ENCODE results near the gene C1QL4.

C1QL4 gene

DNA sequence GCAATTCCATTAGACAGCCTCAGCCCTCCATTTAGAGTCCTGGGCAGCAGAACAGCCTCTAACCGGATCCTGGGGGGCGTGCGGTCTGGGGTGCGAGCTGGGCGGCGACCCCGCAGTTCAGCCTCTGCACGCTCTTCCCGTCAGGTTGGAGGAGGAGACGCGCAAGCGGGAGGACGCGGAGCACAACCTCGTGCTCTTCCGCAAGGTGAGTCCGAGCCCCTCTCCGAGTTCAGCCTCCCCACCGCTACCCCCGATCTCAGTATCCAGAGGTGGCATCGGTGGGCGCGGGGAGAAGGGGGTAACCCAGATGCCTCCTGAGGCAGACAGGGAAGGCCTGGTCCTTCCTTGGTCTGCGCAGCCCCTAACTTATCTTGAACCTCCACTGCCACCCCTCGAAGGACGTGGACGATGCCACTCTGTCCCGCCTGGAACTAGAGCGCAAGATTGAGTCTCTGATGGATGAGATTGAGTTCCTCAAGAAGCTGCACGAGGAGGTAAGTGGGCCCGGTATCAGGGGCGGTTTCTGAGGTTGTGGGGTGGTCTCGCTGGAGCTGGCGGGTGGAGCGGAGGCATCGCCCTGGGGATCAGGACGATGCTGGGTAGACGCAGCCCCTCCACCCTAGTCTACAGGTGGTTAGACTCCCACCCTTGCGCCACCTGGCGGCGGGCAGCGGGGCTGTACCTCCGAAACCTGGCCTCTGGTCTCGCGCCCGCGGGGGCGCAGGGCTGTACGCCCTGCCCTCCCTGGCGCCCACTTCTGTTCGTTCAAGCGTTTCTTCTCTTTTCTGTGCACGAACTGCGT lies 40.8 kb downstream of the C1QL4 start:
- H3K27me3 ChIP-seq (ENCODE audit: control insufficient read depth, insufficient read depth, low read length): peaks cover 79% of the 10 kb centered on the region
- peaks cover 41% of the 10 kb centered on the region for H3K4me1 ChIP-seq (ENCODE audit: control insufficient read depth, insufficient read depth, low read length)
- H3K36me3 ChIP-seq (ENCODE audit: control insufficient read depth, insufficient read depth, low read length): no peaks in the 10 kb centered on the region
- no peak overlapping the region for H3K9ac ChIP-seq (ENCODE audit: low read length)
- H3K27ac ChIP-seq (ENCODE audit: low read depth, low read length): no peak overlapping the region
- H3K9me3 ChIP-seq (ENCODE audit: control insufficient read depth, insufficient read depth, low read depth, low read length): no peaks in the 10 kb centered on the region
- H3K4me3 ChIP-seq (ENCODE audit: low read depth, low read length): peak overlapping the region; percentile 62

DNA sequence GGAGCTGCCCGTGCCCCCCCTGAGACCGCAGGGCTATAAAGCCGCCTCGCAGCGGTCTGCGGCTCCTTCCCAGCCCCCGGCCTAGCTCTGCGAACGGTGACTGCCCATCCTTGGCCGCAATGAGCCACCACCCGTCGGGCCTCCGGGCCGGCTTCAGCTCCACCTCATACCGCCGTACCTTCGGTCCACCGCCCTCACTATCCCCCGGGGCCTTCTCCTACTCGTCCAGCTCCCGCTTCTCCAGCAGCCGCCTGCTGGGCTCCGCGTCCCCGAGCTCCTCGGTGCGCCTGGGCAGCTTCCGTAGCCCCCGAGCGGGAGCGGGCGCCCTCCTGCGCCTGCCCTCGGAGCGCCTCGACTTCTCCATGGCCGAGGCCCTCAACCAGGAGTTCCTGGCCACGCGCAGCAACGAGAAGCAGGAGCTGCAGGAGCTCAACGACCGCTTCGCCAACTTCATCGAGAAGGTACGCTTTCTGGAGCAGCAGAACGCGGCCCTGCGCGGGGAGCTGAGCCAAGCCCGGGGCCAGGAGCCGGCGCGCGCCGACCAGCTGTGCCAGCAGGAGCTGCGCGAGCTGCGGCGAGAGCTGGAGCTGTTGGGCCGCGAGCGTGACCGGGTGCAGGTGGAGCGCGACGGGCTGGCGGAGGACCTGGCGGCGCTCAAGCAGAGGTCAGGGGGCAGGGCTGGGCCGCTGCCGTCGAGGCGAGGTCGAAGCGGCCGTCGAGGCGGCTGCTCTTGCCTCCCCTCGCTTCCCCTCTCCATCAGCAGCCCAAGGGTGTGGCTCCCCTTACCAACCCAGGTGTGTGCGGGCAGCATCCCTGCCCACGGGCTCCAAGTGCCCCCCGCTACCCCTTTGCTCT lies 41.7 kb downstream of the C1QL4 start, which contains the start of gene PRPH:
Gene PRPH, plus strand, starts transcription at position 66 of the 855 bp plus-strand sequence. Its CDS starts 54 bp downstream, at position 120.
- Histone ChIP-seq H3K4me1 (ENCODE audit: control insufficient read depth, insufficient read depth, low read length) (peaks cover 41% of the 10 kb centered on the region), H3K4me3 (ENCODE audit: low read depth, low read length) (peak within 1 kb of the TSS; percentile 62), H3K36me3 (ENCODE audit: control insufficient read depth, insufficient read depth, low read length) (no peaks in the 10 kb centered on the region), H3K9ac (ENCODE audit: low read length) (no peak within 1 kb of the TSS), H3K27me3 (ENCODE audit: control insufficient read depth, insufficient read depth, low read length) (peaks cover 77% of the 10 kb centered on the region), H3K27ac (ENCODE audit: low read depth, low read length) (no peak within 1 kb of the TSS), H3K9me3 (ENCODE audit: control insufficient read depth, insufficient read depth, low read depth, low read length) (no peaks in the 10 kb centered on the region)

DNA sequence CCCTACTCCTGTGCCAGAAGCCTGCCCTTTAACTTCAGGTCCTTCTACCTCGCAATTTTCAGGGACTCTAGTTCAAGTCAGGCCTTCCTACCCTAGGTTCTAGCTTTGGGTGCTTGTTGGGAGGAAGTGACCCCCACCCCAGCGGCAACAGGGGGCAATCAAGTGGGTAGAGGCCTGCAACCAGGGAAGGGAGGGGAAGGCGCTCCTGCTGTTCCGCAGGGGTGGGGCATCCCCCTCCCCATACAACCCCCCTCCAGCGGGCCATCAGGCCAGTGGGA lies 42.2 kb downstream of the C1QL4 start:
- no peaks in the 10 kb centered on the region for H3K36me3 ChIP-seq (ENCODE audit: control insufficient read depth, insufficient read depth, low read length)
- peaks cover 77% of the 10 kb centered on the region for H3K27me3 ChIP-seq (ENCODE audit: control insufficient read depth, insufficient read depth, low read length)
- H3K9me3 ChIP-seq (ENCODE audit: control insufficient read depth, insufficient read depth, low read depth, low read length): no peaks in the 10 kb centered on the region
- peaks cover 41% of the 10 kb centered on the region for H3K4me1 ChIP-seq (ENCODE audit: control insufficient read depth, insufficient read depth, low read length)
- H3K4me3 ChIP-seq (ENCODE audit: low read depth, low read length): peak overlapping the region; percentile 62
- no peak overlapping the region for H3K27ac ChIP-seq (ENCODE audit: low read depth, low read length)
- no peak overlapping the region for H3K9ac ChIP-seq (ENCODE audit: low read length)

DNA sequence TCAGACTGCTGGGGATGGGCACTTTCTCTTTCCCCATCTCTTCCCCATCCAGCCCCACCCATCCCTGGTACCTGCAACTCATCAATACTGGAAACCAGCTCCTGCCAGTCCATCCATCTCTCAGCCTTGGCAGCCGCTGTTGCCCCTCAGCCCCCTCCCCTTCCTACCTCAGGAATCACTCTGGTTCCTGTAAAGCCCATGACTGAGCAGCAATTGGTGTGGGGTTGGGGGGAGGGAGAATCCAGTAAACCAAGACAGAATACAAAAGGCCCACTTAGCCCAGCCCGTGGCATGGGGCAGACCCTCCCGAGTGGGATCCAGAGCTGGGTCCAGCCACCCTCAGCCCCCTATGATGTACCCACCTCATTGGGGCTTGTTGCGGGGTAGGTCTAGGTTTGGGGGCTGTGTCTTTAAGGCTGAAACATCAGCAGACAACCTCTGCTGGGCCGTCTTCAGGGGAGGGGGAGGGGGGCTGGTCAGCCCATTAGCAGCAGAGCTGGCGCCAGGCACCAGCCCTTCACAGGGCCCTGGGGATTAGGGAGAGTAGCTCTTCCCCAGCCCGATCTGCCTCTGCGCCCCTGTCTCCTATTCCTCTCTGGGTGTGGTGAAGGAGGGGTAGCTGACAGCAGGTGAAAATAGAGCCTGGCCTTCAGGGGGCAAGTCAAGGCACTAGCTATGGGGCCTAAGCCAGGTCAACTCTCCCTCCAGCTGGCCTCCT lies 42.7 kb downstream of the C1QL4 start:
- Histone ChIP-seq H3K4me1 (ENCODE audit: control insufficient read depth, insufficient read depth, low read length) (peaks cover 41% of the 10 kb centered on the region), H3K4me3 (ENCODE audit: low read depth, low read length) (peak overlapping the region; percentile 62), H3K36me3 (ENCODE audit: control insufficient read depth, insufficient read depth, low read length) (no peaks in the 10 kb centered on the region), H3K27me3 (ENCODE audit: control insufficient read depth, insufficient read depth, low read length) (peaks cover 77% of the 10 kb centered on the region), H3K9me3 (ENCODE audit: control insufficient read depth, insufficient read depth, low read depth, low read length) (no peaks in the 10 kb centered on the region), H3K27ac (ENCODE audit: low read depth, low read length) (no peak overlapping the region), H3K9ac (ENCODE audit: low read length) (no peak overlapping the region)

DNA sequence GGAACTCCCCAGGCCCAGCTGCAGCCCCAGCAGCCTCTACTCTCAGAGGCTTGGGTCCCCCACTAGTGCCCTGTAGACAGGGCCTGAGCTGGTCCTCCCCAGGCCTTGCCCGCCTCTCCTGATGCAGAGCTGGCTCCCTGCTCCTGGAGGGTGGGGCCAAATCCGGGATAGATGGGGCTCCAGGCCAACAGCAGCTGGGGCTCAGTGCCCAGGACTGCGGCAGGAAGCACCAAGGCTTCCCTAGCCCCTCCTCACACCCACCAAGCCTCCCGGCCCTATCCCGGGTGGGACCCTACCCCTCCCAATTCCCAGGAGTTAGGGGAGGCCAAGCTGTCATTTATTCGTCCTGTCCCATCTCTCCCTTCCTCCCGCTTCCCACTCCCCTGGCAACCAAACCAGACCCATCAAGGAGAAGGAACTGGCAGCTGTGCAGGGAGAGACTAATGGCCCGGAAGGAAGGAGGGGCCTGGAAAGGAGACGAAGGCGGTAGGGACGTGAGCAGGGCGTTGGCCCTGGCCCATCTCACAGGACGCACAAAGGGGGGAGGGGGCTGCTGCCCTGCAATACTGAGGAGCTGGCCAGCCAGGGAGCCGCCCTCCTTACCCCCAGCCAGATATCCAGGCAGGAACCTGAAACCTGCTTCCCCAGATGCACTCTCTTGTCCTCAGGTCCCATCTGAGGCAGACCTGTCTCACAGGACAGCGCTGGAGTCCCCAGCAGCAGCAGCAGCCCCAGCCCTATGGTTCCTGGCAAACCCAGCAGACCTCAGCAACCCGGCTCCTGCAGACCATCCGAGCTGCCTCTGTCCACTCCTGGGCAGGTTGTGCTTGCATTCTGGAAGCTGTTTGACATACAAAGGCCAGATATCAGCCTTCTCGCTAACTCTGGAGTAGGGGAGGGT lies 43.7 kb downstream of the C1QL4 start:
- Histone ChIP-seq H3K36me3 (ENCODE audit: control insufficient read depth, insufficient read depth, low read length) (no peaks in the 10 kb centered on the region), H3K27ac (ENCODE audit: low read depth, low read length) (no peak overlapping the region), H3K4me1 (ENCODE audit: control insufficient read depth, insufficient read depth, low read length) (peaks cover 41% of the 10 kb centered on the region), H3K9me3 (ENCODE audit: control insufficient read depth, insufficient read depth, low read depth, low read length) (no peaks in the 10 kb centered on the region), H3K9ac (ENCODE audit: low read length) (no peak overlapping the region), H3K27me3 (ENCODE audit: control insufficient read depth, insufficient read depth, low read length) (peaks cover 75% of the 10 kb centered on the region), H3K4me3 (ENCODE audit: low read depth, low read length) (peak overlapping the region; percentile 44)

DNA sequence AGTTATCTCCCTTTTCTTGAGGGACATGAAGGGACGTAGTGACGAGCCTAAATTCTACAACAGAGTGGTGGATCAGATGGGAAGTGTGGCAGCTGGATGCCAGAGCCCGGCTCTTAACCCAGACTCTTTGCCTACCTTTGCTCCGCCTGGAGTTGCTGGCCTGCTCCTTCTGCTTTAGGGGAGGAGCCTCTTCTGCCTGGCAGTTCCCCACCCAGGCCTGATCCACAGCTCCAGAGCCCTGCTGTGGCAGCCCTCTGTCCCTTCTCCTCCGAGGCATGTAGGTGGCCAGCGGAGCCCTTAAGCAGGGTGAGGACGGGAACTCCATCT lies 44.3 kb downstream of the C1QL4 start:
- H3K27ac ChIP-seq (ENCODE audit: low read depth, low read length): no peak overlapping the region
- no peaks in the 10 kb centered on the region for H3K9me3 ChIP-seq (ENCODE audit: control insufficient read depth, insufficient read depth, low read depth, low read length)
- no peaks in the 10 kb centered on the region for H3K36me3 ChIP-seq (ENCODE audit: control insufficient read depth, insufficient read depth, low read length)
- peak overlapping the region; percentile 44; the same call in 1 of the 2 replicates for H3K4me3 ChIP-seq (ENCODE audit: low read depth, low read length)
- H3K9ac ChIP-seq (ENCODE audit: low read length): no peak overlapping the region
- peaks cover 41% of the 10 kb centered on the region for H3K4me1 ChIP-seq (ENCODE audit: control insufficient read depth, insufficient read depth, low read length)
- H3K27me3 ChIP-seq (ENCODE audit: control insufficient read depth, insufficient read depth, low read length): peaks cover 68% of the 10 kb centered on the region

DNA sequence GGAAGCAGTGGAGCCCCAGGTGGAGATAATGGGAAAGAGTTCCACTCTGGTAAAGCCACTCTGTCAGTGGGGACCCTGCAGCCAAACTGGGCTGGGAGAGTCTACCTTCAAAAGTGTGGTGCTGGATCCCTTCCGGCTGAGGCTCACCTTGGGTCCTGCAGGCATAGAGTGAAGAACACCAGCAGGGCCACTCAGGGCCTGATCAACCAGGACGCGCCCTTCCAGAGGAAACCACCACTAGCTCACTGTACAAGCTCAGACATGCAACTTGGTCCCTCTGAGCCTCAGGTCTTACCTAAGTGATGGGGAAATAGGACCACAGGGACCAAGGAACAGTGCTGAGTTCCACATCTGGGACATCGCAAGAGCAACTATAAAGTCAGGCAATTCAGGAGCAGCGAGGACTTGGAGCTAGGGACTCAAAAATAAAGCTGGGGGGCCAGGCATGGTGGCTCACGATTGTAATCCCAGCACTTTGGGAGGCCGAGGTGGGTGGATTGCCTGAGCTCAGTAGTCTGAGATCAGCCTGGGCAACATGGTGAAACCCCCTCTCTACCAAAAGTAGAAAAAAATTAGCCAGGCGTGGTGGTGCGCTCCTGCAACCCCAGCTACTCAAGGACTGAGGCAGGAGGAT lies 47.9 kb downstream of the C1QL4 start:
- H3K9ac ChIP-seq (ENCODE audit: low read length): no peak overlapping the region
- H3K27ac ChIP-seq (ENCODE audit: low read depth, low read length): no peak overlapping the region
- H3K4me3 ChIP-seq (ENCODE audit: low read depth, low read length): no peak overlapping the region
- peaks cover 16% of the 10 kb centered on the region for H3K4me1 ChIP-seq (ENCODE audit: control insufficient read depth, insufficient read depth, low read length)
- H3K36me3 ChIP-seq (ENCODE audit: control insufficient read depth, insufficient read depth, low read length): no peaks in the 10 kb centered on the region
- H3K27me3 ChIP-seq (ENCODE audit: control insufficient read depth, insufficient read depth, low read length): peaks cover 32% of the 10 kb centered on the region
- H3K9me3 ChIP-seq (ENCODE audit: control insufficient read depth, insufficient read depth, low read depth, low read length): 0 out of 2 replicates have a peak, but pooled peaks cover 2% of the 10 kb centered on the region

DNA sequence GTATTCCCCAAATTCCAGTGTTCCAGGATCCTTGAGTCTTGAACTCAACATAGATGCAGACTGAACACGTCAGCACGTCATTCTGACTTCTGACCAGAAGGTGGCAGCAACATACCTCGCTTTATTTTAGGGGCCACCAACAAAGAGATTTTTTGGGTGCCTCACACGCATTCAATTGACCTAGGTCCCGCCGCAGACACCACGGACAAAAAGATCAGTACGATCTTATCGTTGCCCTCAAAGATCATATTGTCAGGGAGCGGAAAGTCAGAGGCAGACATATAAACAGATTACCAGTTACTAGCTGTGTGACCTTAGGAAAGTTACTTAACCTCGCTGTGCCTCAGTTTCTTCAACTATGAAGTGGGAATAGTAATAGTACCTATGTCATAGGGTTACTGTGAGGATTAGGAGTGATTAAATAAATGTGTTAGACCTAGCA lies 48.6 kb downstream of the C1QL4 start:
- Histone ChIP-seq H3K27me3 (ENCODE audit: control insufficient read depth, insufficient read depth, low read length) (peaks cover 26% of the 10 kb centered on the region), H3K27ac (ENCODE audit: low read depth, low read length) (no peak overlapping the region), H3K4me1 (ENCODE audit: control insufficient read depth, insufficient read depth, low read length) (peaks cover 14% of the 10 kb centered on the region), H3K9me3 (ENCODE audit: control insufficient read depth, insufficient read depth, low read depth, low read length) (0 out of 2 replicates have a peak, but pooled peaks cover 5% of the 10 kb centered on the region), H3K9ac (ENCODE audit: low read length) (no peak overlapping the region), H3K36me3 (ENCODE audit: control insufficient read depth, insufficient read depth, low read length) (no peaks in the 10 kb centered on the region), H3K4me3 (ENCODE audit: low read depth, low read length) (no peak overlapping the region)

DNA sequence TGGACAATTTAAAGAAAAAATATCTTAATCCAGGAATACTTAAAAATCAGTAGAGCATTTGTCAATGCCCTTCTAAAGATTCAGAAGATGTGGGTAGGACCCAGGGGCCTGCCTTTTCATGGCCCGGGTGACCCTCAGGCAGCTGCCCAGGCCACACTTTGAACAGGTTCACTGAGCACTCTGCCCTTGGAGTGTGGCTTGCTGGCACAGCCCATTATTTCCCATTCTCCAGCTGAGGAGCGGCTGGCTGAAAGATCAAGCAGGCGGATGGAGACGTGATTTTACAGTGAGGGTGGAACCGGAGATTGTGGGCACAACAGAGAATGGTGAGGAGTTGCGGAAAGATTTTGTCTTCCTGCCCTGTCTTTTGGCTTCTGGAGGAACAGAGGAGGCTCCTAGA lies 49.1 kb downstream of the C1QL4 start:
- no peak overlapping the region for H3K27ac ChIP-seq (ENCODE audit: low read depth, low read length)
- peaks cover 20% of the 10 kb centered on the region for H3K27me3 ChIP-seq (ENCODE audit: control insufficient read depth, insufficient read depth, low read length)
- H3K9ac ChIP-seq (ENCODE audit: low read length): no peak overlapping the region
- H3K4me1 ChIP-seq (ENCODE audit: control insufficient read depth, insufficient read depth, low read length): peaks cover 9% of the 10 kb centered on the region
- H3K9me3 ChIP-seq (ENCODE audit: control insufficient read depth, insufficient read depth, low read depth, low read length): 0 out of 2 replicates have a peak, but pooled peaks cover 5% of the 10 kb centered on the region
- no peaks in the 10 kb centered on the region for H3K36me3 ChIP-seq (ENCODE audit: control insufficient read depth, insufficient read depth, low read length)
- H3K4me3 ChIP-seq (ENCODE audit: low read depth, low read length): no peak overlapping the region

DNA sequence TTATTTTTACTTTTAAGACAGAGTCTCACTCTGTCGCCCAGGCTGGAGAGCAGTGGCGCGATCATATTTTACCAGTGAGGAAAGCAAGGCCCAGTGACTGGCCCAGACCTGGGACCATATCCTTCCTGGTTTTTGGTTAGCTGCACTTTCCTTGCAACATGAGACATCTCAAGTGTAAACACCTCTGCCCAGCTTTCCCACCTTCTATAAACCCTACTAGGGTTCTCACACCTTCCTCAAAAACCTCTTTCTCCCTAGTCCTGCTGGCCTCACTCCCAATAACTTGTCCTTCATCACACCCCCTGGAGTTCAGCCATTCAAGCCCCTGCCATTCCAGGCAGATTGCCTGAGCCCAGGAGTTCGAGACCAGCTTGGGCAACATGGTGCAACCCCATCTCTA lies 52.3 kb downstream of the C1QL4 start:
- no peak overlapping the region for H3K9ac ChIP-seq (ENCODE audit: low read length)
- H3K27me3 ChIP-seq (ENCODE audit: control insufficient read depth, insufficient read depth, low read length): 0 out of 2 replicates have a peak, but pooled peaks cover 5% of the 10 kb centered on the region
- H3K4me1 ChIP-seq (ENCODE audit: control insufficient read depth, insufficient read depth, low read length): peaks cover 22% of the 10 kb centered on the region
- H3K27ac ChIP-seq (ENCODE audit: low read depth, low read length): no peak overlapping the region
- H3K36me3 ChIP-seq (ENCODE audit: control insufficient read depth, insufficient read depth, low read length): no peaks in the 10 kb centered on the region
- no peak overlapping the region for H3K4me3 ChIP-seq (ENCODE audit: low read depth, low read length)
- 0 out of 2 replicates have a peak, but pooled peaks cover 5% of the 10 kb centered on the region for H3K9me3 ChIP-seq (ENCODE audit: control insufficient read depth, insufficient read depth, low read depth, low read length)

Data from HUES6 (cell line).